ENCODE measurements around the gene TDRD7.

TDRD7 gene

GRCh38 chr9:97474372-97474925, 62.6 kb downstream of the TDRD7 start:
- DNase-seq, result peak; percentile 18
- no peaks in the 10 kb centered on the region for H3K36me3 ChIP-seq (replicated peaks)
- H3K4me3 ChIP-seq (ENCODE audit: low read depth, low read length), result no peak overlapping the region
- no peak overlapping the region for H3K27ac ChIP-seq
- TF ChIP-seq, protein P1, sequence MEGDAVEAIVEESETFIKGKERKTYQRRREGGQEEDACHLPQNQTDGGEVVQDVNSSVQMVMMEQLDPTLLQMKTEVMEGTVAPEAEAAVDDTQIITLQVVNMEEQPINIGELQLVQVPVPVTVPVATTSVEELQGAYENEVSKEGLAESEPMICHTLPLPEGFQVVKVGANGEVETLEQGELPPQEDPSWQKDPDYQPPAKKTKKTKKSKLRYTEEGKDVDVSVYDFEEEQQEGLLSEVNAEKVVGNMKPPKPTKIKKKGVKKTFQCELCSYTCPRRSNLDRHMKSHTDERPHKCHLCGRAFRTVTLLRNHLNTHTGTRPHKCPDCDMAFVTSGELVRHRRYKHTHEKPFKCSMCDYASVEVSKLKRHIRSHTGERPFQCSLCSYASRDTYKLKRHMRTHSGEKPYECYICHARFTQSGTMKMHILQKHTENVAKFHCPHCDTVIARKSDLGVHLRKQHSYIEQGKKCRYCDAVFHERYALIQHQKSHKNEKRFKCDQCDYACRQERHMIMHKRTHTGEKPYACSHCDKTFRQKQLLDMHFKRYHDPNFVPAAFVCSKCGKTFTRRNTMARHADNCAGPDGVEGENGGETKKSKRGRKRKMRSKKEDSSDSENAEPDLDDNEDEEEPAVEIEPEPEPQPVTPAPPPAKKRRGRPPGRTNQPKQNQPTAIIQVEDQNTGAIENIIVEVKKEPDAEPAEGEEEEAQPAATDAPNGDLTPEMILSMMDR (IDR thresholded peaks at IDR 0.05; ENCODE audit: low read depth, low read length, missing control alignments), result no peak
- in situ Hi-C loops (cut with HindIII; ENCODE audit: low pct_ligation_motif_present, low sequenced_read_pairs), result no loop called here
- no peaks in the 10 kb centered on the region for H3K27me3 ChIP-seq (replicated peaks)

- DNase-seq, result no peak
- TF ChIP-seq, protein P1 (IDR thresholded peaks at IDR 0.05; ENCODE audit: low read depth, low read length, missing control alignments), result no peak
- no peaks in the 10 kb centered on the region for H3K27me3 ChIP-seq (replicated peaks)
- H3K36me3 ChIP-seq (replicated peaks), result no peaks in the 10 kb centered on the region
- no peak overlapping the region for H3K4me3 ChIP-seq (ENCODE audit: low read depth, low read length)
- no peak overlapping the region for H3K27ac ChIP-seq
- in situ Hi-C loops (cut with HindIII; ENCODE audit: low pct_ligation_motif_present, low sequenced_read_pairs), result no loop called here
Observed at GRCh38 chr9:97475059-97475458, 63.2 kb downstream of the TDRD7 start.

DNA sequence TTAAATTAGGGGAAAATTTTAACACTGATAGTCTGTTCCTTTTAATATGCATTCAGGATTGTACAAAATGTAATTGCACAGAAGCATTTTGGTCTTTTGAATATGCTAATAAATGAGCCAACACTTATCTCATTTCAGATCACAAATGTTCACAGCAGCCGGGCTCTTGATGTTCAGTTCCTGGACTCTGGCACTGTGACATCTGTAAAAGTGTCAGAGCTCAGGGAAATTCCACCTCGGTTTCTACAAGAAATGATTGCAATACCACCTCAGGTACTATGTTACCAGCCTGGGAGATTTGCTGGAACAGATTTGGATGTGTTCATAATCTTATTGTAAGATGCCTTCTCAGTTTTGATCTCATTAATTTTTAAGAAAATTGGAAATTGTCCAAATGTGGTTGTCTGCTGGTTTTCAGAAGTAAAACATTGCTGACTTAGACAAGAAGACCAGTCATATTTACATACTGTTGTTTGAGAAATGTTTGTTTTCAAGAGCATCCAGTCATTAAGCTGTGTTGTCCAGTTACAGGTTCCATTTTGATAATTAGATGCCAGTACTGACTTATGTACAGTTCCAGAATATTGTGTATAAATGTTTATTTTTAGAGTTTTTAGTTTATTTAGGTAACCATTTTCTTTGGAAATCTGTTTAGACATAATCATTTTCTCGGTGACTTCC, 66.5 kb downstream of the TDRD7 start:
- TF ChIP-seq, protein P1 (IDR thresholded peaks at IDR 0.05; ENCODE audit: low read depth, low read length, missing control alignments), result no peak
- Histone ChIP-seq H3K27me3 (replicated peaks) (no peaks in the 10 kb centered on the region), H3K4me3 (ENCODE audit: low read depth, low read length) (no peak overlapping the region), H3K27ac (no peak overlapping the region), H3K36me3 (replicated peaks) (no peaks in the 10 kb centered on the region)
- in situ Hi-C loops (cut with HindIII; ENCODE audit: low pct_ligation_motif_present, low sequenced_read_pairs), result no loop called here
- no peak for DNase-seq

GRCh38 chr9:97479496-97480159, 67.7 kb downstream of the TDRD7 start:
- TF ChIP-seq, protein P1 (IDR thresholded peaks at IDR 0.05; ENCODE audit: low read depth, low read length, missing control alignments), result no peak
- no peaks in the 10 kb centered on the region for H3K36me3 ChIP-seq (replicated peaks)
- in situ Hi-C loops (cut with HindIII; ENCODE audit: low pct_ligation_motif_present, low sequenced_read_pairs), result no loop called here

GRCh38 chr9:97480174-97480573, 68.3 kb downstream of the TDRD7 start:
- Histone ChIP-seq H3K36me3 (replicated peaks) (no peaks in the 10 kb centered on the region), H3K27me3 (replicated peaks) (no peaks in the 10 kb centered on the region), H3K4me3 (ENCODE audit: low read depth, low read length) (no peak overlapping the region), H3K27ac (no peak overlapping the region)
- DNase-seq, result no peak
- TF ChIP-seq, protein P1 (IDR thresholded peaks at IDR 0.05; ENCODE audit: low read depth, low read length, missing control alignments), result no peak
- in situ Hi-C loops (cut with HindIII; ENCODE audit: low pct_ligation_motif_present, low sequenced_read_pairs), result no loop called here

More at GRCh38 chr9:97479496-97480159, 67.7 kb downstream of the TDRD7 start:
- DNase-seq, result no peak
- H3K27ac ChIP-seq, result no peak overlapping the region
- H3K27me3 ChIP-seq (replicated peaks), result no peaks in the 10 kb centered on the region
- no peak overlapping the region for H3K4me3 ChIP-seq (ENCODE audit: low read depth, low read length)

Measured in brain microvascular endothelial cell (primary cell).